ENCODE measurements around the gene ARHGEF19.

ARHGEF19 gene

DNA sequence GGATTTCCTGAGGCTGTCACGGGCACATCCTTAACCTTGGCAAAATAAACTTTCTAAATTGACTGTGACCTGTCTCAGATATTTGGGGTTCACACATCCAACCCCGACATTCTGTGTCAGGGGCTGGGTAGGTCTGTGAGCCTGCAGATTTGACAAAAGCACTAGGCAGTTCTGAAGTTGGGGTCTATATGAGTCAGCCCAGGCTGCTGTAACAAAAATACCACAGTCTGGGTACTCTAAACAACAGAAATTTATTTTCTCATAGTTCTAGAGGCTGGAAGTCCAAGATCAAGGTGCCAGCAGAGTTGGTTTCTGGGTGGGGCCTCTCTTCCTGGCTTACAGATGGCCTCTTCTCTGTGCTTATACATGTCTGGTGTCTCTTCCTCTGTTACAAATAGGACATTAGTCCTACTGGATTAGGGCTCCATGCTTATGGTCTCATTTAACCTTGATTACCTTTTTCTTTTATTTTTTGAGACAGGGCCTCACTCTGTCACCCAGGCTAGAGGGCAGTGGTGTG lies 27.6 kb upstream of the ARHGEF19 start:
- Histone ChIP-seq H3K4me3 (ENCODE audit: low read length) (no peak overlapping the region), H3K9me3 (ENCODE audit: insufficient read depth, low read length) (no peaks in the 10 kb centered on the region), H3K27me3 (ENCODE audit: low read depth, low read length) (no peaks in the 10 kb centered on the region), H3K36me3 (replicated peaks; ENCODE audit: low read depth, low read length) (no peaks in the 10 kb centered on the region), H3K79me2 (ENCODE audit: low read length) (no peaks in the 10 kb centered on the region), H2AFZ (ENCODE audit: low read depth, low read length) (no peak overlapping the region), H3K9ac (ENCODE audit: low read length) (no peak overlapping the region), H3K27ac (ENCODE audit: low read length) (no peak overlapping the region), H3K4me2 (ENCODE audit: low read length) (no peak overlapping the region), H4K20me1 (ENCODE audit: insufficient read depth, low read length) (no peaks in the 10 kb centered on the region), H3K4me1 (ENCODE audit: low read length) (peaks cover 11% of the 10 kb centered on the region)
- TF ChIP-seq, protein P1, sequence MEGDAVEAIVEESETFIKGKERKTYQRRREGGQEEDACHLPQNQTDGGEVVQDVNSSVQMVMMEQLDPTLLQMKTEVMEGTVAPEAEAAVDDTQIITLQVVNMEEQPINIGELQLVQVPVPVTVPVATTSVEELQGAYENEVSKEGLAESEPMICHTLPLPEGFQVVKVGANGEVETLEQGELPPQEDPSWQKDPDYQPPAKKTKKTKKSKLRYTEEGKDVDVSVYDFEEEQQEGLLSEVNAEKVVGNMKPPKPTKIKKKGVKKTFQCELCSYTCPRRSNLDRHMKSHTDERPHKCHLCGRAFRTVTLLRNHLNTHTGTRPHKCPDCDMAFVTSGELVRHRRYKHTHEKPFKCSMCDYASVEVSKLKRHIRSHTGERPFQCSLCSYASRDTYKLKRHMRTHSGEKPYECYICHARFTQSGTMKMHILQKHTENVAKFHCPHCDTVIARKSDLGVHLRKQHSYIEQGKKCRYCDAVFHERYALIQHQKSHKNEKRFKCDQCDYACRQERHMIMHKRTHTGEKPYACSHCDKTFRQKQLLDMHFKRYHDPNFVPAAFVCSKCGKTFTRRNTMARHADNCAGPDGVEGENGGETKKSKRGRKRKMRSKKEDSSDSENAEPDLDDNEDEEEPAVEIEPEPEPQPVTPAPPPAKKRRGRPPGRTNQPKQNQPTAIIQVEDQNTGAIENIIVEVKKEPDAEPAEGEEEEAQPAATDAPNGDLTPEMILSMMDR (IDR thresholded peaks at IDR 0.05; ENCODE audit: low read depth, low read length): no peak
- no peak for TF ChIP-seq EZH2phosphoT487 (IDR thresholded peaks at IDR 0.05; ENCODE audit: low read depth)

DNA sequence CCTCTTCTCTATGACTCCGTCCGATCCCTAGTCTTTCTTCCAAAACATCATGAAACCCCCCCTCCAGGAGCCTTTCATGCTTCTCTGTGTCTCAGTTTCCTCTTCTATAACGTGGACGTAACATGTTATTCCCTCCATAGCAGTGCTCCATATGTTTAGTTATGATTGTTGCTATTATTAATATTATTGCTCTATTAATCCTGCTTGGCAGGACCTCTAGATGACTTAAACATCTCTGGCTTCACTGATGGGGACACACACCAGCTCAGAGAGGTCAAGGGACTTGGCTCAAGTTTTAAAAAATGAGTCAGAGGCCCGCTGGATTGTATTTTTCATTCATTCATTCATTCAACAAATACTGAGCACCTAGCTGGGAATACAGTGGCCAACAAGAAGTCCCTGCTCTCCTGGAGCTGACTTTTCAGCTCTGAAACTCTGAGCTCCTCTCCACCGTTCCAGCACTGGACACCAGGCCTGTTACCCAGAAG lies 24.9 kb upstream of the ARHGEF19 start:
- no peak overlapping the region for H3K27ac ChIP-seq (ENCODE audit: low read length)
- TF ChIP-seq EZH2phosphoT487 (IDR thresholded peaks at IDR 0.05; ENCODE audit: low read depth): no peak
- TF ChIP-seq, protein P1 (IDR thresholded peaks at IDR 0.05; ENCODE audit: low read depth, low read length): no peak

DNA sequence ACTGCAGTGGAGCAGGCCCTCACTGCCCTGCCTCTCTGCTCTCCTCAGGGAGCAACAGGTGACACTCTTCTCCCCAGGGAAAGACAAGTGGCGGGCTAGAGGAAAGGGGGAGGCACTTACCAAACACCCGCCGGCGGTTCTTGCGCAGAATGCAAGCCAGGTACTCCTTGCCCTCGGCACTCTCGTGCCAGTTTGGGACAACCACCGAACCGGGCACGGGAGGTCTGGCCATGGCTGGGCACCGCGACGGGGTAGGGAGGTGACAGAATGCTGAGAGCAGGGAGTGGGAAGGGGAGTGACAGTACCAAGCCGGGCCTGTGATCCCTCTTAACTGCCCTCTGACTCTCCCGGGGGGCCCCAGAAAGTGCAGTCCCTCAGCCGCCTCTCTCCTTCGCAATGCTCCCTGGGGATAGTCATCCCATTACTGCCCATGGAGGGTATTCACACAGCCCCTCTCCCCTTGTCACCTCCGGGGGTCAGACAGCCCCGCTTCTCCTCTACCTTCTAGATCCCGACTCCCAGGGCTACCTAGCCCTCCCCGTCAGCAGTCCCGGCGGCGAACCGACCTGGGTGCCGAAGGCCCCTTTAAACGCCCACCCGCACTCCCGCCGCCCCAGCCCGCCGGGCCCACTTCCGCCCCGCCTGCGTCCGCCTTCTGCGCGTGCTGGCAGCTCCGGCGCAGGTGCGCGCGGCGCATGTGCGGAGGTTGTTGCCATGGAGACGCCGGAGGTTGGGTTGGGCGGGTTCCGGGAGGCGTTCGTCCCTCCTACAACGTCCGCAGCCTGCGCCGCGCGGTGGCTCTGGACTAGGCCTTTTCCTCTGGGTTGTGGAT lies 24.3 kb upstream of the ARHGEF19 start, which contains the start of gene CPLANE2:
CPLANE2 (minus strand) TSS at position 673 of the 832 bp plus-strand sequence; CDS start at position 232, 441 bp downstream.
- H3K79me2 ChIP-seq (ENCODE audit: low read length): no peaks in the 10 kb centered on the region
- peak within 1 kb of the TSS; percentile 96 for H3K4me3 ChIP-seq (ENCODE audit: low read length)
- no peaks in the 10 kb centered on the region for H4K20me1 ChIP-seq (ENCODE audit: insufficient read depth, low read length)
- peak within 1 kb of the TSS; percentile 77 for H3K4me2 ChIP-seq (ENCODE audit: low read length)
- TF ChIP-seq, protein P1 (IDR thresholded peaks at IDR 0.05; ENCODE audit: low read depth, low read length): no peak
- TF ChIP-seq EZH2phosphoT487 (IDR thresholded peaks at IDR 0.05; ENCODE audit: low read depth): no peak
- H2AFZ ChIP-seq (ENCODE audit: low read depth, low read length): peak within 1 kb of the TSS; percentile 71; the same call in 1 of the 2 replicates
- H3K4me1 ChIP-seq (ENCODE audit: low read length): peaks cover 11% of the 10 kb centered on the region
- no peaks in the 10 kb centered on the region for H3K9me3 ChIP-seq (ENCODE audit: insufficient read depth, low read length)
- H3K36me3 ChIP-seq (replicated peaks; ENCODE audit: low read depth, low read length): no peaks in the 10 kb centered on the region
- H3K27me3 ChIP-seq (ENCODE audit: low read depth, low read length): no peaks in the 10 kb centered on the region
- peak within 1 kb of the TSS; percentile 37; the same call in 1 of the 2 replicates for H3K27ac ChIP-seq (ENCODE audit: low read length)
- H3K9ac ChIP-seq (ENCODE audit: low read length): peak within 1 kb of the TSS; percentile 84

More for the DNA sequence above, 24.9 kb upstream of the ARHGEF19 start:
- Histone ChIP-seq H3K36me3 (replicated peaks; ENCODE audit: low read depth, low read length) (no peaks in the 10 kb centered on the region), H4K20me1 (ENCODE audit: insufficient read depth, low read length) (no peaks in the 10 kb centered on the region), H3K4me1 (ENCODE audit: low read length) (peaks cover 11% of the 10 kb centered on the region), H3K4me2 (ENCODE audit: low read length) (peak overlapping the region; percentile 77), H3K27me3 (ENCODE audit: low read depth, low read length) (no peaks in the 10 kb centered on the region), H3K9ac (ENCODE audit: low read length) (peak overlapping the region; percentile 84), H3K4me3 (ENCODE audit: low read length) (peak overlapping the region; percentile 96), H2AFZ (ENCODE audit: low read depth, low read length) (peak overlapping the region; percentile 71; the same call in 1 of the 2 replicates), H3K9me3 (ENCODE audit: insufficient read depth, low read length) (no peaks in the 10 kb centered on the region), H3K79me2 (ENCODE audit: low read length) (no peaks in the 10 kb centered on the region)

DNA sequence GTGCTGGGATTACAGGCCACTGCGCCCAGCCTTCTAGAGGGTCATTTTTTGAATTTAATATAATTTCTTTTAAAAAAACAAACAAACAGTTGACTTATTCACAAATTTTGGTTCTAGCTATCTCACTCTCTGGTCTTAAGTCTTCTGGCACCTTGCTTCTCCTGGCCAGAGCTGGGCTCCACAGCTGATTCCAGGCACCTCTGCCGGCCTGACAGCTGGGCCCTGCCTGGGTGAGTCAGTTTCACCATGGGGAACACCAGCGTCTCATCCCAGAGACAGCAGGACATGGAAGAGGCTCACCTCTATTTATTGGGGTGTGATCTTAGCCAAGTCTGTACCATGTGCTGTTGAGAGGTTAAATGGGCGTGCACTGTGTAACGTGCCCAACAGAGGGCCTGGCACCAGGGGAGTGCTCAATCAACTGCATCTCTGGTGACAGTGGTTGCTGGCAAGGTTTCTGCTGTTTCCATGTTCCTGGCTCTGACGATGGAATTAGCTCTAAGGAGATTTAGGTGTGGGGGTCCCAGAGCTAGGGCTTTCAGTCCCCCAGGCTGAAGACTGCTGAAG lies 23.6 kb upstream of the ARHGEF19 start:
- TF ChIP-seq, protein P1 (IDR thresholded peaks at IDR 0.05; ENCODE audit: low read depth, low read length): peak; percentile 7; the same call in 1 of the 2 replicates
- TF ChIP-seq EZH2phosphoT487 (IDR thresholded peaks at IDR 0.05; ENCODE audit: low read depth): no peak
- H3K36me3 ChIP-seq (replicated peaks; ENCODE audit: low read depth, low read length): no peaks in the 10 kb centered on the region
- peaks cover 11% of the 10 kb centered on the region for H3K4me1 ChIP-seq (ENCODE audit: low read length)
- peak overlapping the region; percentile 84 for H3K9ac ChIP-seq (ENCODE audit: low read length)
- no peaks in the 10 kb centered on the region for H3K9me3 ChIP-seq (ENCODE audit: insufficient read depth, low read length)
- H3K27me3 ChIP-seq (ENCODE audit: low read depth, low read length): no peaks in the 10 kb centered on the region
- H3K4me2 ChIP-seq (ENCODE audit: low read length): peak overlapping the region; percentile 77
- H3K4me3 ChIP-seq (ENCODE audit: low read length): peak overlapping the region; percentile 96
- no peaks in the 10 kb centered on the region for H4K20me1 ChIP-seq (ENCODE audit: insufficient read depth, low read length)
- H3K79me2 ChIP-seq (ENCODE audit: low read length): no peaks in the 10 kb centered on the region
- H2AFZ ChIP-seq (ENCODE audit: low read depth, low read length): 0 out of 2 replicates have a peak overlapping the region, but pooled peaks have one; percentile 69
- H3K27ac ChIP-seq (ENCODE audit: low read length): no peak overlapping the region

Measured in OCI-LY3 (cell line).